GM19023 (cell line): ENCODE data around the gene CYS1.

ENCODE experiments used
- ATAC-seq: cut with Tn5 transposase; IDR thresholded peaks from one replicate; pipeline ENCODE4 v1.9.1; 2021; ENCODE audit warnings: mild to moderate bottlenecking, moderate library complexity; ENCODE audit not compliant: unreplicated experiment

CYS1 gene

DNA sequence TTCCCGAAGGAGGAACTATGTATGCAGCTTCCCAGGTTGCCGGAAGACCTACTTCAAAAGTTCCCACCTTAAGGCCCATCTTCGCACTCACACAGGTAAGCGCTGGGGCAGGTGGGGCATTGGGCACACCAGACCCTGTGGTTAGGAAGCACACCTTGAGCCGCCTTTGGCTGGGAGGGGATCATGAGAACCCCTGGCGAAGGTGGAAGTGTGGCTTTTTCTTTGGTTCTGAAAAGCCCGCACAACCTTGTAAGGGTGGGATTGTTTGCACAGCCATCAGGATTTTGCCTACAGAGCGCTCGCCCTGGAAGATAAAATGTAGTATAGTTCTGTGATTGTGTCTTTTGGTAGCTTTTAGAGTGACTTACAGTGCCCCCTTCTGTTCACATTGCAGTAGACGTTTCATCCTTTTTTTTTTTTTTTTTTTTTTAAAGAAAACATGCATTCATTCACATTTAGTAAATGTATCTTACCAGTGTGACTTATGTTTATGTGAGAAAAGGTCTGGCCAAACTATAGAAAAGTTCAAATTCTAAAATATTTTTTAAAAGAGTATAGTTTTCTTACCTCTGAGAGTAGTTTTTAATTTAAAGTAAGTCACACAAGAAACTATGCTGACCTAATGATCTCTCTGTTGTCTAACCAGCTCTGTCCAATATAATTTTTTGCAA, 31.6 kb downstream of the CYS1 start:
- no peak for ATAC-seq

DNA sequence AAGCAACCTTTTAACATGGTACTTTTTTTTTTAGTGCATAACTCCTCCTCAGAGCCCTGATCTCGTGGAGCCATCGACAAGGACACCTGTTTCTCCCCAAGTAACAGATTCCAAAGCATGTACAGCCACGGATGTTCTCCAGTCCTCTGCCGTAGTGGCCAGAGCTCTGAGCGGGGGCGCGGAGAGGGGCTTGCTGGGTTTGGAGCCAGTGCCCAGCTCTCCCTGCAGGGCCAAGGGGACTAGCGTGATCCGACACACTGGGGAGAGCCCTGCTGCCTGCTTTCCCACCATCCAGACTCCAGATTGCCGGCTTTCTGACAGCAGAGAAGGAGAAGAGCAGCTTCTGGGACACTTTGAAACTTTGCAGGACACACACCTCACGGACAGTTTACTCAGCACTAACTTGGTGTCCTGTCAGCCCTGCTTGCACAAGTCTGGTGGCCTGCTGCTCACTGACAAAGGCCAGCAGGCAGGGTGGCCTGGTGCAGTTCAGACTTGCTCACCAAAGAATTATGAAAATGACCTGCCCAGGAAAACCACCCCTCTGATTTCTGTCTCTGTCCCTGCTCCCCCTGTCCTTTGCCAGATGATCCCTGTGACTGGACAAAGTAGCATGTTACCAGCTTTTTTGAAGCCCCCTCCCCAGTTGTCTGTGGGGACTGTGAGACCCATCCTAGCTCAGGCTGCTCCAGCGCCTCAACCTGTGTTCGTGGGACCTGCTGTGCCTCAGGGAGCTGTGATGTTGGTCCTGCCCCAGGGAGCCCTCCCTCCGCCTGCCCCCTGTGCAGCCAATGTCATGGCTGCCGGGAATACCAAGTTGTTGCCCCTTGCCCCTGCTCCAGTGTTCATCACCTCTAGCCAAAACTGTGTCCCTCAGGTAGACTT, 32.4 kb downstream of the CYS1 start:
- no peak for ATAC-seq

DNA sequence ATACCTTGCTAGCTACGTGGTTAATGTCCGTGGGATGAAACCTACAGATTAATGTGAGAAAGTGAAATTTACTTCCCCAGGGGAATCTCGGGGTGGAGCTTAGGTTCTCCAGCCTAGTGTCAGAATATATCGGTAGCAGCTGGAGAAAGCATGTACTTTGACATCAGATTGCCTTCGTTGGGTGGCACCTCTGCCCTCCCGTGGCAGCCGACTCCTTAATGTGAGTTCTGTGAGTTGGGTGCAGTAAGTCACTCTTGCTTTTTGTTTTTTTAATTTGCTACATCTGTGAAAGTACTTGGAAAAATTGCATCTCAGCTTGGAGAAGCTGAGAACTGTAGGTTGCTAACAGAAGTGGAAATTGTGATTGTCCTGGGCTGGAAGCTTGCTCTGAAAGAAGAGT, 33.3 kb downstream of the CYS1 start:
- no peak for ATAC-seq

DNA sequence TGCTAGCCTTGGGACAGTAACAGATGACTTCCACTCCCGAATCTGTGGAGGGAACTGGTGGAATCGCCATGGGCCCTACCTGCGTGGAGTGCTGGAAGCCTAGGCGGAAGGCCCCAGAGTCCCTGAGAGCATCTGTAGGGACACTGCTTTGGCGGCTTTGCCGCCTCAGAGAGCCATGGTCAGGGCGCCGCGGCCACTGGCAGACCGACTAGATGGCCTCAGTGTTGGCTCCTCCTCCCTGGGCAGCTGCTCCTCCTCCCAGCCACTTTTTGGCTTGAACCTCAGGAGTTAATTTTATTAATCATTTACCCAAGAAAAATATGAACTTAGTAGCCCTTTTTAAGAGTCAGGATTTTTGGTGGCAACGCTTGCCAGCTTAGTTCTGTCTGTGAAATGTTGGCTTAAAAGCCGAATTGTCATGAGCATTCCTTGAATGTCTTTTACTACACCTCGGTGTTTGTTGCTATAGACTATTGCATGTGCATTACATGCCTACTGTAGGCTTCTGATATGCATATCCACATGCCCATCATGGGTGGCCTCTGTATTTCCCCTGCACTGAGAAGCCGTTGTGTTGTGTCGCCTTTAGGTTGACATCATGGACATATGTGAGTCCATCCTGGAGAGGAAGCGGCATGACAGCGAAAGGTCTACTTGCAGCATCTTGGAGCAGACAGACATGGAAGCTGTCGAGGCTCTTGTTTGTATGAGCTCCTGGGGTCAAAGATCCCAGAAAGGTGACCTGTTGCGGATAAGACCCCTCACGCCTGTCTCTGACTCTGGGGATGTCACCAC, 34.5 kb downstream of the CYS1 start:
- no peak for ATAC-seq

DNA sequence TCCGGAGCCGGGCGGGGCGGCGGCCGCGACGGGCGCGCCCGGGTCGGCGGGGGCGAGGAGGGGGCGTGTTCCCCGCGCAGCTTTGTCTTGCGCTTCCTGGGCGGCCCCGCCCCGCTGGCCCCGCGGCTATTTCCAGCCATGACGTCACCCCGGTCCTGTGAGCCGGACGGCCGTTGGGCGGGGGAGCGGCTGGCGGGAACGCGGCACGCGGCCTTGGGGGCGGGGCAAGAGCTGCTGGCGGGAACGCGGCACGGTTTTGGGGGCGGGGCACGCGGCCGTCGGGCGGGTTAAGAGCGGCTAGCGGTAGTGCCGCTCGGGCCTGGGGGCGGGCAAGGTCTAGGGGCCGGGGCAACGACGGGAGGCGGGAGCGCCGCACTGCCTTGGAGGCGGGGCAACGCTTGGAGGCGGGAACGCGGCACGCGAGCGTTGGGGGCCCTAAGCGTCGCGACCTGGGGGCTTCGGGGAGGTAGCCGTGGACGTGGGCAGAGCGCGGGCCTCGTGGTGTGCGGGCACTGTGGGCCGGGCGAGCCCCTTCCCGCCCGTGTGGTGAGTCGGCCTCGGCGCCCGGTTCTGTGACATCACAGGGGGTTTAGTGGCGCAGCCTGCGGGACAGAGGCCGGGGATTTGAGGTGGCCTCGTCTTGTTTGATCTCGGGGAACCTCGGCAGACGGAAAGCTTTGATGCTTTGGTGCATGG, 36.2 kb downstream of the CYS1 start:
- peak; percentile 58 for ATAC-seq

DNA sequence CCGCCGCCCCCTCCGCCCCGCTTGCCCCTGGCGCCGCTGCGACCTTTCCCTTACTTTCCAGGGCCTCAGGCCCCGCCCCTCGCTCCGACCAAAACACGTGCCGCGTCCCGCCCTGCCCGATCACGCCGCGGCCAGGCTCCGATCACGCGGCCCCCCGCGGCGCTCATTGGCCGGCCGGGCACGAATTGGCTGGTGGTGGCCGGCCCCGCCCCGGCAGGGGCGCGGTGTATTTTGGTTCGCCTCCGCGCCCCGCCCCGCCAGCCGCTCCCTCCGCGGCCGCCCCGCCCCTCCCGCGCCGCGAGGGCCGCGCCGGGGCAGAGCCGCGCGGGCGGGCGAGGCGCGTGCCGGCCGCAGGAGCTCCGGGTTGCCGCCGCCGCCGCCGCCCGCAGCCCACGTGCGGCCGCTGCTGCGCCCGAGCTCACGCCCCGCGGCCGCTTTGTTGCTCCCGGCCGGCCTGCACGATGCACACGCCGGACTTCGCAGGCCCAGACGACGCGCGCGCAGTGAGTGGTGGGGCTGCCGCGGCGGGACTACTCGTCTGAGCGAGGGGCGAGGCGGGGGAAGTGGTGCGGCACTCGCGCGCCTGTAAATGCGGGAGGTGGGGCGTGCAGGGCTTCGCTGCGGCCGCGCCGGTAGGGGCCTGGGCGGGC, 36.8 kb downstream of the CYS1 start, which contains the start of gene KLF11:
TSS of gene KLF11 (plus strand) at position 295 of the 650 bp plus-strand sequence. CDS start at position 462, 167 bp downstream.
- ATAC-seq: peak; percentile 71

DNA sequence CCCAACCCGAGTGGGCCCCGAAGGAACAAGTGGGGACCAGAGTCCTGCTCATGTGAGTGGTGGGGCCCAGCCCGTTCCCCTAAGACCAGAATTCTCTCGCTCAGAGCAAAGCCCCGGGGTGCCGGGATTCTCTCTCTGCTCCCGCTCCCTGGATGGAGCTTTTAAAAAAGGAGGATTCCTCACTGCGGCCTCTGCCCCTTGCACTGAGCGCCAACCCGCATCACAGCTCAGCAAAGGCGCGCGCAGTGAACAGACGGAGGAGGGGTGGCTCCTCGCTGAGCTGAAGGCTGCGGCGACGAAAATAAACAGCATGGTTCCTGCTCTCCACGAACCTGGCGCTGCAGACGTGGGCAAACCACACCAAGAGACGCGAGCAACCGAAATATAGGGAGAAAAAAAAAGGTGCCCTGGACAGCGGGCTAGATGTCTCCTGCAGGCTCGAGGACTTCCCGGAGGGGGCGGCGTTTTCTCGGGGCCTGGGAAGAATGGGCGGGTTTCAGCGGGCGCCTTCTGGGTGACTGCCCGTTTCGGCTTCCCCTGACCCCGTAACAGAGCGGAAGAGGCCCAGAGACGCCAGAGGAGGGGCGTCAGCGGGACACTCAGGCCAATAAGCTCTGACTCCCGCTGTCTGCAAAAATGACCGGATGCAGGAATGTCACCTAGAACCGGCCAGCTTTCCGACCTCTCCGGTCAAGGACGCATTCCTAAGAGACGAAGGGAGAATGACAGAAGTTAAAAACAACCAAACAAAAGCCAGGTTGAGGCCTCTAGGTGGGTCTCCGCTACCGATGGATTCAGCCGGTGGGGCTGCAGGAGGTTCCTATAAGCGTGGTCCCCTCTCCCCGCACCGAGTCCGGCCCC, 37.7 kb downstream of the CYS1 start:
- no peak for ATAC-seq

DNA sequence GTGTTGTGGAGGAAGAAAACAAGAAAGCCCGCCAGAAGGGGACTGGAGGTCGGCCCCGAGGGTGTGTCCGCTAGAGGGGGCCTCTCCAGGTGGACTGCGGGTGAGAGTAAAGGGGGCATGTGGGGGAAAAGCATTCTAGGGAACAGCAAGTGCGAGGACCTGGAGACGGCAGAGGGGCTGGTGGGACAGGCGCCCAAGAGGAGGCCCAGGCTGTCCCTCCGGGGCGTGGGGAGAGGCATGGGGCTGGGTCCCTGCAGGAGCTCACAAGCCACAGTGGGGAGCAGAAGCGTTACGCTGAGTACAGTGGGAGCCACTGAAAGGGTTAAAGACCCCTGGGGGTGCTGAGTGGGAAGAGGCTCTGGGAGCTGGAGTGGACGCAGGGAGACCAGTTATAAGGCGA, 38.5 kb downstream of the CYS1 start:
- ATAC-seq: no peak

DNA sequence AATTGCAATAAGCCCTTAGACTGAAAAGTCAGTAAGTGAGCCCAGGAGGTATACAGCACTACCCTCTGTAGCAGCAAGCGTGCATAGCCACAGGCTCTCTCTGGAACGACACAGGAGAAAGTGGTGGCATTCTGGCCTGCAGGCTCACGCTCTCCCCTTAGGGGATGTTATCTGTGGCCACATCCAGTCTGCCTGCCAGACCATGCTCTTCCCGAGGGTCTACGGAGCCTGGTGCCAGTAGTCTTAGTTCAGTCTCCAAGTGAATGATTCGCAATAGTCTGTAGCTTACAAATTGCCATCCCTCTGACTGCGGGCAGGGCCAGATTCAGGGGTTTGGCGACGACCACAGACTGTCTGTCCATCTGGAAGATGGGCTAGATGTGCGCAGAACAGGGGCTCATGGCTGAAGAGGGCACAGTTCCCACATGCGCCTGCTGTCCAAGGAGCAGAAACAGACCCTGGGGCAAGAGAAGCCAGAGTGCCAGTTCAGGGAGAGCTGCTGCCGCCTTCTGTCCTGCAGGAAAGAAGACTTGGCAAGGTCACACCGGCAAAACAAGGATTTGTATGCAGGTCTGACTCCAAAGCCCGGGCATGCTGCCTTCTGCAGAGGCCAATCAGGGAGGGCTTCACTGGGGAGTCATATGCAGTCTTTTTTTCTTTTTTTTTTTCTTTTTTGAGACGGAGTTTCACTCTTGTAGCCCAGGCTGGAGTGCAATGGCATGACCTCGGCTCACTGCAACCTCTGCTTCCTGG, 40.4 kb downstream of the CYS1 start:
- ATAC-seq: no peak

DNA sequence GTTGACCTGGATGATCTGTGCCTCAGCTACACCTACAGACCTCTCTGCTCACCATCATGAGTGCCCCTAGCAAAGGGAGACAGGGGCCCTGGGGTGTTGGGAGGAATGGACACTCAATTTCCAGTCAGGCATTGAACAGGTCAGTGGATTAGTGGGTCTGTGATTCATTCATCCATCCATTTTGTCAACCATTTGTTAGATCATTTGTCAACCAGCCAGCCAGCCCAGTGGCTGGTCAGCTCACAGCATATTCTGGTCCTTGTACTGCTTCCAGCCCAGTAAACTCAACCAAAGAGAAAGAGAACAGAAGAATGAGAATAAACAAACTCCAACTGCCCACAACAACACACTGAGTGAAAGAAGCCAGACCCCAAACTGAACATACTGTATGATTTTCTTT, 41.5 kb downstream of the CYS1 start:
- ATAC-seq: no peak

DNA sequence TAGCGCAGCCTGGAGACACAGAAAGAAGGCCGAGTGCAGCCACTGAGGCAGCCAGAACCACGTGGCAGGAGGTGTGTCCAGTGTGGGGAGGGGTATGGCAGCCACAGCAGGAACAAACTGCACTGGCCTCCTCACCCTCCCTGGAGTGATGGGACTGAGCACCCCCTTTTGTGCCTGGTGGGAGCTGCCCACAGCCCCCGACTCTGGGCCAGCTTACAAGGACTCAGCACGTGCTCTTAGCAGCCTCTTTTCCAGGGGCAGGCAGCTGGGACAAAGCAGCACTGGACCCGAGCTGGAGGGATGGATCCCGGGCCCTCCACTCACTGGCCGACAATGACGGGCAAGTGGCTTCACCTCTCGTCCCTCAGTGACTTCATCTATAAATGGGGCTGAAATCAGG, 42.1 kb downstream of the CYS1 start:
- no peak for ATAC-seq

DNA sequence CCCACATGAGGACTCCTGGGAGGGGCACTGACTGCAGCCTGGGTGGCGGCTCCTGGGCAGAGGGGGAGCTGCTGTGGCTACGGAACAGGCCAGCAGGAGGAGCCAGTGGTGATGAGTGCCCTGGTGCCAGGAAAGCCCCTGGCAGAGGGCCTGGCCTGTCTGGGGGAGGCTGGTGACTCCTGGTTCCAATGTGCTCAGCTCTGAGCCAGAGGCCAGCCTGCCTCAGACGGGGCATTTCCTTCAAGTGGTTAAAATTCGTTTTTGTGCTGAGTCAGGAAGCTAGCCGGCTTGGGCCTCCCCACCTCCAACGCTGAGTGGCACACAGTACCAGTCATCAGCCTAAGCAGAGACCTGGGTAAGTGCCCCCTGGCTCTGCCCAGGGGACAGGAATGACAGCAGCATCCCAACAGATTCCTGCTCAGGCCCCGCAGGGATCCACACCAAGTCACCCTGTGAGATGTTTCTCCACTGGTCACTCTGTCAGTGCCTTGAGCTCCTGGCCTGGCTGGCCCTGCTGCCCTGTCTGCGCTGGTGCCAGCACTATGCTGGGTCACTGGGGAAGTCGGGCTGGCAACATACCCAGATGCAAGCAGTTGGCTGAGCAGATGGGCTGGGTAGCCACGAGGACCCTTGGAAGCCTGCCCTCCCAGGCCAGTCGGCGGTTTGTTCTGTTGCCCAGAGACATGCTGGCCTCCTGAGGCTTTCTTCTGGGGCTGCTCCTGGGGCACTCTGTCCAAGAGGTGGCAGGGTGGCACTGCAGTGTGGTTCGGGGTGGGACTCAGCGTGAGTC, 43.9 kb downstream of the CYS1 start:
- ATAC-seq: peak; percentile 49

DNA sequence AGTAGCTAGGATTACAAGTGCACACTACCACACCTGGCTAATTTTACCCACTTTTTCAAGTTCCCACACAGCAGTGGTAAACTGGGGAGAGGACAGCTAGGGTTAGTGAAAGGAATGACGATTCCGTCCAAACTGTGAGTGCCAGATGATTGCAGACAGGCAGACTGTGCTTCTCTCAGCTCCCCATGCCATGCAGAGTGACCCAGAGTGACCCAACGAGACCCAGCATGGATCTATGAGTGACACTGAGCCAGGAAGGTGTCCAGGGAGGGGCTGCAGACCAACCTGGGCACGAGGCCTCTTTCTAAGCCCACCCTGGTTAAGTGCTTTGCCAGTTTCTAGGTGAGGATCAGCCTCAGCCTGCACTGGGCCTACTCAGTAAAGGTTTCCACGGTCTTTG, 44.6 kb downstream of the CYS1 start:
- no peak for ATAC-seq

DNA sequence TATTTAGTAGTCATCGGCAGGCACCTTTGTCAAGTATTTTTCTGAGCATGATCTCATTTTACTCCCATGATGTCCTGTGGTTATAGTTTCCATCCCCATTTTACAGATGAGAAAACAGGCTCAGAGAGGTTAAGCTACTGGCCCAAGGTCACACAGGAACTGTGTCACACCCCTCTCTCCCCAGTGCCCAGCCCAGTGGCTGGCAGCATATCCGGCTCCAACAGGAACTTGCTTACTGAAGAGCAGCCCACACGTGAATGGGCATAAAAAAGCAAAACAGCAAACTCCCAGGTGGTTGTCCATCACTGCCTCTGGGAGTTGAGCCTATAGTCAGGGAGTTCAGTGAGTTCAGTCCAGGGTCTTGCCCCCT, 45.2 kb downstream of the CYS1 start:
- ATAC-seq: no peak

DNA sequence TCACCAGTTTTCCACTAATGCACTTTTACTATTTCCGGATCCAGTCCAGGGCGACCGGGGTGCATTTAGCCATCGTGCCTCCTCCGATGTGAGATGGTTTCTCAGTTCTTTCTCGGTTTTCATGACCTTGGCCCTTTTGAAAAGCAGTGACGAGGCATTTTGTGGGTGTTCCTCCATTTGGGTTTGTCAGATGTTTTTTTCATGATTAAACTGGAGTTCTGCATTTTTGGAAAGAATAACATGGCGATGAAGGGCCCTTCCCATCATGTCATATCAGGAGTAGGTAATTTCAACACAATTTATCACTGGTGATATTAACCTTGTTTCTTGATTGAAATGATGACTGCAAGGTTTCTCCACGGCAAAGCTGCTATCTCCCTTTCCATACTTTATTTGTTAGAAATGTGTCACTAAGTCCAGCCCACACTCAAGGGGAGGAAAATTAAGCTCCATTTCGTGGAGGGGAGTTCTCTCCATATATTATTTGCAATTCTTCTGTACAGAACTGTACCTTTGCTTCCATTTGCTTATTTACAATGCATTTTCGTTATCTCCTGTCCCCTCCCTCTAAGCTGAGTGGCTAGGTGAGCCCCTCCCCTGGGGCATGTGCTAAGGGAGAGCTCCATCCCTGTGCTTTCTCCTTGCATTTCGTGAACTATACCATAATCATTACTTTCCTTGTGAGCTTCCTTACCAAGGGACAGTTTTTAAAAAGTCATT, 45.7 kb downstream of the CYS1 start:
- no peak for ATAC-seq

DNA sequence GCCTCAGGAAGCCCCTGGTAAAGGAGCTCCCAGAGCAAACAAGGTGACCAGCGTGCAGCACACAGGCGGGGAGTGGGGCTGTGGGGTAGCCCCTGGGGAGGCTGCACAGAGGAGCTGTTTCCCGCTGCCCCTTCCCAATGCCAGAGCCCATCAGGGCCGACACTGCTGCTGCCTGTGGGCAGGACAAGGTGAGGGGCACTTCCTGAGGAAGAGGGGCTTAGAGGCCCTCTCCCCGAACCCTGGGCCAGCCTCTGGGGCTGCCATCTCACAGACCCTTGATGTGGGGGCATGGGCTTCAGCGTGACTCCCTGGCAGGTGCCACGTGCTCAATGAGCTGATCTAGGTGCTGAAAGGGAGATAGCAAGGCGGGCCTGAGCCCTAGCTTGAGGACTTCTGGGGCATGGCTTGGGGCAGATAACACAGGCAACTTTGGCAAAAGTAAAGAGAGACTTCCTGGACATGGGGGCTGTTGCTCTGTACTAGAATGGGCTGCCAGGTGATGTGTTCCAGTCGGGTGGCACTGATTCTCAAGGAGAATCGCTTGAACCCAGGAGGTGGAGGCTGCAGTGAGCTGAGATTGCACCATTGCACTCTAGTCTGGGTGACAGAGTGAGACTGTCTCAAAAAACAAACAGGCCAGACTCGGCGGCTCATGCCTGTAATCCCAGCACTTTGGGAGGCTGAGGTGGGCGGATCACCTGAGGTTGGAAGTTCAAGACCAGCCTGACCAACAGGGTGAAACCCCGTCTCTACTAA, 46.8 kb downstream of the CYS1 start:
- ATAC-seq: no peak

DNA sequence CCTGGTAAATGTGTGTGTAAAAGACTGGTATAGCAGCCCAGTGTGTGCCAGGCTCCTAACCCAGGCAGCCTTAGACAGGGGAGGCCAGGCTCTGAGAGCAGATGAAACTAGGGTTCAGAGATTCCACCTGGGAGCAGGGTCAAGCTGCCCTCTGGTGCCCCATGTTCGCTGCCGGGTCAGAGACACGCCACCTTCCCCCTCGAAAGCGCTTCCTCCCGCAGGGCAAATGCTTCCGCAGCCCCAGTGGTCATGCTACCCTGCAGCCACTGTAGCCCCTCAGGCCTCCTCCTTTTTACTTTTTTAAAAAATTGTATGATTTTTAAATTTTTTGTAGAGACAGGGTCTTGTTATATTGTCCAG, 47.5 kb downstream of the CYS1 start:
- no peak for ATAC-seq
